Endothelial cell of umbilical vein (primary cell): ENCODE data around the gene TMC4. TPM values are rescaled to one million over a fixed set of nuclear protein-coding genes. Genes with fewer than 3 reads are reported as not detected.

Experiments used
- BruUV-seq: library from RNA; stranded (reverse); fragments of 400-500 nt; replicated peaks from 2 replicates; lab custom pipeline; 2021; lab: Mats Ljungman, UMichigan
- CTCF ChIA-PET: fragments of 300-600, 350-600 bp; sonication (Branson Sonifier 250); formaldehyde crosslinking; loops from one replicate; lab custom pipeline; 2021; ENCODE audit warnings: antibody characterized with exemption, inconsistent platforms; lab: Charles Lee
- POLR2A ChIA-PET: fragments of 300-600, 350-600 bp; sonication (Branson Sonifier 250); formaldehyde crosslinking; loops from one replicate; lab custom pipeline; 2021; ENCODE audit warnings: antibody characterized with exemption, inconsistent platforms; lab: Charles Lee
- DNase-seq: peaks from one replicate; pipeline ENCODE4 v3.0.0-alpha.2; 2011; ENCODE audit warnings: low read depth, low spot score
- FAIRE-seq: peaks from 2 replicates; lab custom pipeline; 2011; peaks lifted over from hg19 to GRCh38; lab: Jason Lieb, UNC
- H2AFZ ChIP-seq: 2 replicates; pipeline ENCODE4 v1.6.0; 2012; ENCODE audit warnings: low read depth, low read length, control low read depth, inconsistent platforms
- H3K27ac ChIP-seq: 2 replicates; pipeline ENCODE4 v1.5.1; 2011; ENCODE audit warnings: low read depth, mild to moderate bottlenecking, control low read depth, low read length, moderate library complexity; ENCODE audit not compliant: insufficient read depth
- H3K27me3 ChIP-seq, 2 experiments: 2 replicates each; pipeline versions ENCODE4 v1.6.0 to v1.6.1; 2011; ENCODE audit warnings: low read length in 2 of 2, mixed read lengths in 1 of 2; ENCODE audit not compliant: control insufficient read depth in 2 of 2, insufficient read depth in 2 of 2
- H3K36me3 ChIP-seq, 2 experiments: 2 replicates in 1 of 2; 3 replicates in 1 of 2; pipeline ENCODE4 v1.5.1; 2011; ENCODE audit warnings: low read length in 2 of 2, mild to moderate bottlenecking in 1 of 2, moderate library complexity in 1 of 2; ENCODE audit not compliant: control insufficient read depth in 2 of 2, insufficient read depth in 2 of 2; ENCODE audit errors: extremely low read depth in 1 of 2
- H3K4me1 ChIP-seq: 3 replicates; pipeline ENCODE4 v1.5.1; 2011; ENCODE audit warnings: mild to moderate bottlenecking, low read length; ENCODE audit not compliant: control insufficient read depth, insufficient read depth; ENCODE audit errors: extremely low read depth
- H3K4me2 ChIP-seq: 2 replicates; pipeline ENCODE4 v1.6.1; 2011; ENCODE audit warnings: low read length, control low read depth, mixed read lengths; ENCODE audit not compliant: insufficient read depth
- H3K4me3 ChIP-seq, 3 experiments: fragments of 200-600 bp in 1 of 3; sonication (generic), shearing (Covaris generic) in 1 of 3; replicated peaks in 1 of 3; 2 replicates each; pipeline ENCODE4 v1.5.1; 2011 to 2016; ENCODE audit warnings: control low read depth in 3 of 3, low read length in 3 of 3, mild to moderate bottlenecking in 2 of 3, inconsistent platforms in 1 of 3, low read depth in 1 of 3, moderate library complexity in 1 of 3; ENCODE audit not compliant: insufficient read depth in 1 of 3
- H3K79me2 ChIP-seq: 2 replicates; pipeline ENCODE4 v1.6.0; 2012; ENCODE audit warnings: low read length, inconsistent platforms; ENCODE audit not compliant: control insufficient read depth, insufficient read depth
- H3K9ac ChIP-seq: replicated peaks from 2 replicates; pipeline ENCODE3; 2011; ENCODE audit warnings: low read length, control low read depth; ENCODE audit not compliant: insufficient read depth; ENCODE audit errors: extremely low read depth
- H3K9me1 ChIP-seq: replicated peaks from 3 replicates; pipeline ENCODE4 v1.6.0; 2011; ENCODE audit warnings: mild to moderate bottlenecking, low read length; ENCODE audit not compliant: control insufficient read depth, insufficient read depth; ENCODE audit errors: extremely low read depth
- H3K9me3 ChIP-seq: replicated peaks from 2 replicates; pipeline ENCODE4 v1.5.1; 2012; ENCODE audit warnings: low read length, inconsistent platforms; ENCODE audit not compliant: control insufficient read depth, insufficient read depth
- H4K20me1 ChIP-seq: replicated peaks from 2 replicates; pipeline ENCODE3; 2011; ENCODE audit warnings: mild to moderate bottlenecking, low read length; ENCODE audit not compliant: control insufficient read depth, insufficient read depth; ENCODE audit errors: extremely low read depth
- EZH2 ChIP-seq: IDR thresholded peaks from 2 replicates; pipeline ENCODE4 v1.6.1; 2012; ENCODE audit warnings: borderline replicate concordance, low read depth, mild to moderate bottlenecking, moderate library complexity, low read length, inconsistent platforms; ENCODE audit not compliant: severe bottlenecking
- FOS ChIP-seq: IDR thresholded peaks from 2 replicates; pipeline ENCODE4 v1.6.1; 2011; ENCODE audit warnings: mild to moderate bottlenecking, low read length, moderate library complexity, borderline replicate concordance; ENCODE audit not compliant: insufficient read depth
- GATA2 ChIP-seq: IDR thresholded peaks from 2 replicates; pipeline ENCODE4 v1.7.0; 2011; ENCODE audit warnings: low read depth, mild to moderate bottlenecking, moderate library complexity, mixed read lengths, low read length; ENCODE audit not compliant: insufficient read length, insufficient read depth
- JUN ChIP-seq: IDR thresholded peaks from 2 replicates; pipeline ENCODE4 v1.6.1; 2011; ENCODE audit warnings: borderline replicate concordance, low read depth; ENCODE audit not compliant: insufficient read length, insufficient read depth
- MAX ChIP-seq: IDR thresholded peaks from 2 replicates; pipeline ENCODE4 v1.6.1; 2011; ENCODE audit not compliant: insufficient read depth, insufficient read length
- MYC ChIP-seq: IDR thresholded peaks from one replicate; pipeline ENCODE4 v1.6.1; 2011; ENCODE audit warnings: mild to moderate bottlenecking, low read depth, low read length
- POLR2A ChIP-seq: IDR thresholded peaks from 2 replicates; pipeline ENCODE4 v1.6.1; 2012; ENCODE audit warnings: low read depth, mild to moderate bottlenecking, control low read depth, low read length
- POLR2AphosphoS5 ChIP-seq: IDR thresholded peaks from 2 replicates; pipeline ENCODE4 v1.6.1; 2012; ENCODE audit warnings: low read depth, mild to moderate bottlenecking, control low read depth, low read length, moderate library complexity; ENCODE audit not compliant: insufficient read depth
- dilution Hi-C: fragments of 300-500 bp; cut with MboI; formaldehyde crosslinking; loops from one replicate; pipeline ENCODE4 v1.15.0; 2019; ENCODE audit warnings: low sequenced_read_pairs; ENCODE audit not compliant: extremely low pct_ligation_motif_present
- intact Hi-C: fragments of 100-400 bp; cut with micrococcal nuclease; formaldehyde crosslinking; loops from one replicate; pipeline ENCODE4 v1.10.0; 2022
- polyA plus RNA-seq, 4 experiments: library from polyadenylated mRNA; depleted of rRNA in 3 of 4; stranded (reverse) in 3 of 4; unstranded in 1 of 4; fragments of >200 nt; gene quantifications; 2 replicates each; pipeline versions ENCODE4 v1.2.1 to v1.2.3, GENCODE V29; 2011 to 2012; ENCODE audit warnings: missing spikeins in 1 of 4
- total RNA-seq: library from RNA; stranded (reverse); gene quantifications from 2 replicates; pipeline ENCODE4 v1.2.3, GENCODE V29; 2021
- TF ChIP-seq, protein P1 (sequence below), 2 donors: IDR thresholded peaks; 1 replicate in 1 of 2; 2 replicates in 1 of 2; pipeline ENCODE4 v1.5.1; 2011; ENCODE audit warnings: low read length in 2 of 2, mild to moderate bottlenecking in 2 of 2, moderate library complexity in 2 of 2, control low read depth in 1 of 2, inconsistent platforms in 1 of 2, low read depth in 1 of 2; ENCODE audit not compliant: insufficient read depth in 1 of 2; ENCODE audit errors: extremely low read depth in 1 of 2

The TMC4 gene
- total and polyA plus RNA-seq, 2 donors (not counting 3 experiments of a cell fraction or from before 2014, with no cell fraction given), result 0.71 to 1.7 TPM

- Histone ChIP-seq H3K36me3 (peaks cover 7 to 27% of the 10 kb centered on the region in 2 experiments), H3K9me1 (no peaks in the 10 kb centered on the region), H3K27ac (peak overlapping the region; percentile 60), H3K4me2 (peak overlapping the region; percentile 76), H2AFZ (peak overlapping the region; percentile 65), H3K4me3 (peak overlapping the region; percentile 40 to 80 (median 77)), H3K4me1 (peaks cover 18% of the 10 kb centered on the region), H3K79me2 (peaks cover 4% of the 10 kb centered on the region), H3K27me3 (peaks cover 0 to 5% of the 10 kb centered on the region in 2 experiments), H4K20me1 (no peaks in the 10 kb centered on the region), H3K9me3 (no peaks in the 10 kb centered on the region), H3K9ac (peak overlapping the region; percentile 68)
- CTCF ChIA-PET, result interaction anchor here (0.7 to 1.8 kb wide), 8 partner anchors 14 to 1475 kb away, joined by 3 to 8 read pairs (median 4); partner anchors contain the start of genes CNOT3, LENG8, MBOAT7 and TMC4
- TF ChIP-seq EZH2 (no peak), POLR2AphosphoS5 (no peak), GATA2 (no peak), FOS (no peak), MAX (no peak), MYC (no peak)
- dilution Hi-C loops (no loop called here), intact Hi-C loops (loop anchor here (1.0 to 2.0 kb wide), 4 partner anchors 10 to 44 kb away; partner anchors contain the start of genes CNOT3, PRPF31 and TFPT)
- FAIRE-seq (peak; percentile 40), DNase-seq (no peak)
- BruUV-seq, result TSS peak; percentile 53
- POLR2A ChIA-PET, result interaction anchor here (0.5 to 1.6 kb wide), 3 partner anchors 8 to 30 kb away, joined by 3 to 4 read pairs (median 3); partner anchors contain the start of gene MBOAT7
Observed at GRCh38 chr19:54158812-54159351, 14.1 kb downstream of the TMC4 start.

GRCh38 chr19:54156953-54157352 lies 16.0 kb downstream of the TMC4 start:
- Histone ChIP-seq H3K4me1 (peaks cover 18% of the 10 kb centered on the region), H3K36me3 (peaks cover 7 to 46% of the 10 kb centered on the region in 2 experiments), H3K9me1 (no peaks in the 10 kb centered on the region), H3K9ac (no peak overlapping the region), H3K9me3 (no peaks in the 10 kb centered on the region), H4K20me1 (no peaks in the 10 kb centered on the region), H3K27me3 (no peaks in the 10 kb centered on the region), H3K27ac (no peak overlapping the region), H2AFZ (no peak overlapping the region), H3K79me2 (peaks cover 4% of the 10 kb centered on the region), H3K4me3 (no peak overlapping the region), H3K4me2 (no peak overlapping the region)
- intact Hi-C loops, result no loop called here
- ChIA-PET POLR2A (interaction anchor here (1.1 kb wide), 1 partner anchor 20 kb away, joined by 3 read pairs; no protein-coding TSS in a partner anchor), CTCF (no interaction called here)
- dilution Hi-C loops, result no loop called here
- FAIRE-seq (no peak), DNase-seq (no peak)
- TF ChIP-seq POLR2AphosphoS5 (no peak), MYC (no peak), GATA2 (no peak), JUN (no peak), POLR2A (no peak), FOS (no peak), EZH2 (no peak)
- TF ChIP-seq, protein P1, sequence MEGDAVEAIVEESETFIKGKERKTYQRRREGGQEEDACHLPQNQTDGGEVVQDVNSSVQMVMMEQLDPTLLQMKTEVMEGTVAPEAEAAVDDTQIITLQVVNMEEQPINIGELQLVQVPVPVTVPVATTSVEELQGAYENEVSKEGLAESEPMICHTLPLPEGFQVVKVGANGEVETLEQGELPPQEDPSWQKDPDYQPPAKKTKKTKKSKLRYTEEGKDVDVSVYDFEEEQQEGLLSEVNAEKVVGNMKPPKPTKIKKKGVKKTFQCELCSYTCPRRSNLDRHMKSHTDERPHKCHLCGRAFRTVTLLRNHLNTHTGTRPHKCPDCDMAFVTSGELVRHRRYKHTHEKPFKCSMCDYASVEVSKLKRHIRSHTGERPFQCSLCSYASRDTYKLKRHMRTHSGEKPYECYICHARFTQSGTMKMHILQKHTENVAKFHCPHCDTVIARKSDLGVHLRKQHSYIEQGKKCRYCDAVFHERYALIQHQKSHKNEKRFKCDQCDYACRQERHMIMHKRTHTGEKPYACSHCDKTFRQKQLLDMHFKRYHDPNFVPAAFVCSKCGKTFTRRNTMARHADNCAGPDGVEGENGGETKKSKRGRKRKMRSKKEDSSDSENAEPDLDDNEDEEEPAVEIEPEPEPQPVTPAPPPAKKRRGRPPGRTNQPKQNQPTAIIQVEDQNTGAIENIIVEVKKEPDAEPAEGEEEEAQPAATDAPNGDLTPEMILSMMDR (IDR thresholded peaks at IDR 0.05; ENCODE audit: extremely low read depth in 1 of 2, insufficient read depth in 1 of 2, low read depth in 1 of 2, low read length in 2 of 2), result no peak
- BruUV-seq, result no TSS peak
